GM23338 (cell line): Measurements from ENCODE around the gene CACNA1D. TPM values are rescaled to one million over a fixed set of nuclear protein-coding genes. Genes with fewer than 3 reads are reported as not detected.

Experiments used
- ATAC-seq: fragments of 200-7000 bp; cut with Tn5 transposase; 3 replicates; pipeline ENCODE4 v1.9.1; 2020
- DNase-seq: peaks from one replicate; pipeline ENCODE4 v3.0.0-alpha.2; 2015; ENCODE audit warnings: low spot score
- H2AFZ ChIP-seq: fragments of 200-600 bp; sonication (generic); 2 replicates; pipeline ENCODE4 v1.8.0; 2016; ENCODE audit warnings: antibody characterized with exemption, mild to moderate bottlenecking, moderate library complexity
- H3F3A ChIP-seq: fragments of 200-600 bp; sonication (generic); replicated peaks from 2 replicates; pipeline ENCODE4 v1.8.0; 2017; ENCODE audit warnings: antibody characterized with exemption, mixed run types, low read depth
- H3K27ac ChIP-seq: fragments of 200-600 bp; sonication (generic); 2 replicates; pipeline ENCODE4 v1.6.1; 2016; ENCODE audit warnings: low read depth
- H3K27me3 ChIP-seq: fragments of 200-600 bp; sonication (generic); 2 replicates; pipeline ENCODE4 v1.8.0; 2016; ENCODE audit warnings: mild to moderate bottlenecking, mixed run types, moderate library complexity; ENCODE audit not compliant: insufficient read depth
- H3K36me3 ChIP-seq: fragments of 200-600 bp; sonication (generic); 2 replicates; pipeline ENCODE4 v1.8.0; 2016; ENCODE audit warnings: mild to moderate bottlenecking; ENCODE audit not compliant: insufficient read depth
- H3K4me1 ChIP-seq: fragments of 200-600 bp; sonication (generic); 2 replicates; pipeline ENCODE4 v1.8.0; 2016; ENCODE audit warnings: mild to moderate bottlenecking, moderate library complexity; ENCODE audit not compliant: insufficient read depth
- H3K4me2 ChIP-seq: fragments of 200-600 bp; sonication (generic); 2 replicates; pipeline ENCODE4 v1.7.1; 2017; ENCODE audit warnings: mixed run types
- H3K4me3 ChIP-seq: fragments of 200-600 bp; sonication (generic); 2 replicates; pipeline ENCODE4 v1.6.1; 2016; ENCODE audit warnings: mixed run types
- H3K79me2 ChIP-seq: fragments of 200-600 bp; sonication (generic); replicated peaks from 2 replicates; pipeline ENCODE4 v1.8.0; 2017; ENCODE audit warnings: mild to moderate bottlenecking; ENCODE audit not compliant: insufficient read depth
- H3K9me2 ChIP-seq: fragments of 200-600 bp; sonication (generic); 2 replicates; pipeline ENCODE4 v1.8.0; 2017; ENCODE audit not compliant: insufficient read depth
- H4K20me1 ChIP-seq: fragments of 200-600 bp; sonication (generic); replicated peaks from 2 replicates; pipeline ENCODE4 v1.8.0; 2017; ENCODE audit warnings: mild to moderate bottlenecking; ENCODE audit not compliant: insufficient read depth
- H3K27ac Mint-ChIP-seq: 2 replicates; pipeline ENCODE4 v1.8.0; 2020; ENCODE audit warnings: inconsistent platforms, mild to moderate bottlenecking, moderate library complexity, mixed read lengths
- H3K27me3 Mint-ChIP-seq: 3 replicates; pipeline ENCODE4 v1.8.0; 2022; ENCODE audit warnings: low read depth, mild to moderate bottlenecking, moderate library complexity, mixed read lengths, inconsistent platforms; ENCODE audit not compliant: insufficient read depth, poor library complexity
- H3K36me3 Mint-ChIP-seq: 3 replicates; pipeline ENCODE4 v1.8.0; 2021; ENCODE audit warnings: low read depth, mild to moderate bottlenecking, inconsistent platforms, moderate library complexity, mixed read lengths
- H3K4me1 Mint-ChIP-seq: 3 replicates; pipeline ENCODE4 v1.8.0; 2020; ENCODE audit warnings: mild to moderate bottlenecking, inconsistent platforms, mixed read lengths
- H3K4me3 Mint-ChIP-seq: 3 replicates; pipeline ENCODE4 v1.8.0; 2021; ENCODE audit warnings: moderate library complexity, mild to moderate bottlenecking, inconsistent platforms, mixed read lengths
- H3K9me3 Mint-ChIP-seq: 3 replicates; pipeline ENCODE4 v1.8.0; 2020; ENCODE audit warnings: moderate library complexity, mild to moderate bottlenecking, inconsistent platforms, mixed read lengths
- EZH2 ChIP-seq: fragments of 200-600 bp; sonication (generic); IDR thresholded peaks from one replicate; pipeline ENCODE4 v1.8.0; 2017; ENCODE audit warnings: antibody characterized with exemption, mild to moderate bottlenecking, low read depth; ENCODE audit not compliant: unreplicated experiment
- EZH2phosphoT487 ChIP-seq: fragments of 200-600 bp; sonication (generic); IDR thresholded peaks from one replicate; pipeline ENCODE4 v1.8.1; 2018; ENCODE audit warnings: antibody characterized with exemption; ENCODE audit not compliant: unreplicated experiment
- JUNB ChIP-seq: IDR thresholded peaks from one replicate; pipeline ENCODE4 v1.6.1; 2016; ENCODE audit warnings: antibody characterized with exemption; ENCODE audit not compliant: unreplicated experiment
- NANOG ChIP-seq: IDR thresholded peaks from 2 replicates; pipeline ENCODE4 v1.6.1; 2016; ENCODE audit warnings: antibody characterized with exemption, borderline replicate concordance
- STAT1 ChIP-seq: IDR thresholded peaks from one replicate; pipeline ENCODE4 v1.6.1; 2016; ENCODE audit warnings: antibody characterized with exemption; ENCODE audit not compliant: unreplicated experiment
- ZNF114 ChIP-seq: fragments of 250-450 bp; sonication (Bioruptor Pico); IDR thresholded peaks from 2 replicates; pipeline ENCODE4 v1.5.0; 2020; ENCODE audit warnings: mild to moderate bottlenecking, moderate library complexity
- ZNF331 ChIP-seq: fragments of 250-450 bp; sonication (Bioruptor Pico); IDR thresholded peaks from 2 replicates; pipeline ENCODE4 v1.5.0; 2020; ENCODE audit warnings: low read depth, mild to moderate bottlenecking, moderate library complexity
- polyA plus RNA-seq: library from polyadenylated mRNA; unstranded; fragments of >200 nt; fragmentation: Nextera tagmentation; extraction: Ambion mirVana; gene quantifications from 2 replicates; pipeline ENCODE4 v1.2.1, GENCODE V29; 2016
- total RNA-seq: library from RNA; depleted of rRNA; stranded (reverse); fragments of >200 nt; shearing (Covaris generic); gene quantifications from 2 replicates; pipeline ENCODE4 v1.2.3, GENCODE V29; 2014
- TF ChIP-seq, protein P1 (sequence below), 2 experiments: fragments of 200-600 bp in 1 of 2; sonication (generic) in 1 of 2; conservative IDR thresholded peaks; 2 replicates each; pipeline versions ENCODE4 v1.5.1 to v1.6.1; 2016 to 2017; ENCODE audit warnings: antibody characterized with exemption in 2 of 2, low read depth in 2 of 2, mild to moderate bottlenecking in 2 of 2, moderate library complexity in 1 of 2
- TF ChIP-seq, protein P2 (sequence below): fragments of 250-450 bp; sonication (Bioruptor Pico); IDR thresholded peaks from 2 replicates; pipeline ENCODE4 v1.5.0; 2020; ENCODE audit warnings: mild to moderate bottlenecking, moderate library complexity

Gene CACNA1D
- total and polyA plus RNA-seq, 2 experiments from 2014 or later = 1.7 to 1.8 TPM

DNA sequence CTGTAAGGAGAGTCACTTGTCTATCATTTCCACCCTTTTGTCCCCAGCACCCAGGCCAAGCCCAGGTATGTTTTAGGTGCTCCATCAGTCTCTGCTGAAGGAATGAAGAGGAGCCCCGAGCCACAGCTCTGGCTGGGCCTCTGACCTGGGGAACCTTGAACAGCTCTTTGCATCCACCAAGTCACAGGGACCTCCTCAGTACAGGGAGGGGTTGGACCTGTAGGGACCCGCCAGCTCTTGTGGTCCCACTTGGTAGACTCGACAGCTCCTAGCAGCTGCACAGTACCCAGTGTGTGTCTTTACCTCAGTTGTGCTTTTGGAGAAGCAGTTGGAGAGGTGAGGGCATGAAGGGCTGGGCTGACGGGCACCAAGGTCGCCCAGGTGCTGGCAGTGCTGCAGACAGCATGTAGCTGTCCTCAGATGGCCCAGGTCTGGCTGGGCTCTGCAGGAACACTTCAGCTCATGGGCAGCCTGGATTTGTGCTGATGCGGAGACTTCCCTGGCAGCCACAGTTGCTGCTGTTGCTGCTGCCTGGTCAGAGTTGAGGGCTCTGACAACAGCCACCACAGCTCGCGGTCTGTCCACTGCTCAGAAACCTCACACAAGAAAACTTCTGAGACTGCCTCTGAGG lies 123.6 kb downstream of the CACNA1D start:
- H3K9me3 Mint-ChIP-seq = no peaks in the 10 kb centered on the region
- Histone ChIP-seq H3K9me2 (no peaks in the 10 kb centered on the region), H4K20me1 (no peaks in the 10 kb centered on the region), H2AFZ (no peak overlapping the region), H3F3A (no peaks in the 10 kb centered on the region), H3K4me3 (no peak overlapping the region), H3K27ac (no peak overlapping the region), H3K79me2 (no peaks in the 10 kb centered on the region), H3K4me1 (peaks cover 9% of the 10 kb centered on the region), H3K4me2 (no peak overlapping the region), H3K36me3 (no peaks in the 10 kb centered on the region), H3K27me3 (no peaks in the 10 kb centered on the region)
- H3K4me3 Mint-ChIP-seq = no peak overlapping the region
- TF ChIP-seq NANOG = no peak
- TF ChIP-seq ZNF114 (CRISPR knock-in tag) = no peak
- TF ChIP-seq EZH2phosphoT487 = no peak
- TF ChIP-seq ZNF331 = no peak
- TF ChIP-seq JUNB = no peak
- H3K4me1 Mint-ChIP-seq = peaks cover 12% of the 10 kb centered on the region
- peaks cover 9% of the 10 kb centered on the region for H3K27me3 Mint-ChIP-seq
- ATAC-seq = no peak
- no peak for DNase-seq
- no peak overlapping the region for H3K27ac Mint-ChIP-seq
- no peaks in the 10 kb centered on the region for H3K36me3 Mint-ChIP-seq

DNA sequence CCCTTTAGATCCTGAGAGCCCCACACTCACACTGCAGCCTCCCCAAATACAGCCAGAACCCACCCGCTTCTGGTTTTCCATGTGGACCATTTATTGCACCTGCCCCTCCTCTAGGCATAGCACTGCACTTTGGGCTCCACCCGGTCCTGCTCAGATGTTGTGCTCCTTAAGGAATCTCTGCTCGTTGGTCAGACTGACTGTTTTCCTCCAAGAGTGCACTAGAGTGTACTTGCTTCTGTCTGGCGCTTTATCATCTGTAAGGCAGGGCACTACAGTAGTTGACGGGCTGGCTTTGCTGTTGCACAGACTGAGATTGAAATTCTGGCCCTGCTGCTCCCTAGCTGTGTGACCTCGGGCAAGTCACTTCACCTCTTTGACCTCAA lies 124.1 kb downstream of the CACNA1D start:
- peaks cover 12% of the 10 kb centered on the region for H3K4me1 Mint-ChIP-seq
- no peak for DNase-seq
- ATAC-seq = no peak
- Histone ChIP-seq H3K9me2 (no peaks in the 10 kb centered on the region), H2AFZ (no peak overlapping the region), H3K36me3 (no peaks in the 10 kb centered on the region), H3K79me2 (no peaks in the 10 kb centered on the region), H3K4me2 (no peak overlapping the region), H3F3A (no peaks in the 10 kb centered on the region), H3K4me3 (no peak overlapping the region), H4K20me1 (no peaks in the 10 kb centered on the region), H3K27me3 (no peaks in the 10 kb centered on the region), H3K27ac (no peak overlapping the region), H3K4me1 (peaks cover 9% of the 10 kb centered on the region)
- no peaks in the 10 kb centered on the region for H3K36me3 Mint-ChIP-seq
- no peaks in the 10 kb centered on the region for H3K9me3 Mint-ChIP-seq
- no peak overlapping the region for H3K27ac Mint-ChIP-seq
- TF ChIP-seq ZNF331 (no peak), EZH2 (no peak), JUNB (no peak), EZH2phosphoT487 (no peak), ZNF114 (CRISPR knock-in tag) (no peak), STAT1 (no peak), NANOG (no peak)
- TF ChIP-seq, protein P1, sequence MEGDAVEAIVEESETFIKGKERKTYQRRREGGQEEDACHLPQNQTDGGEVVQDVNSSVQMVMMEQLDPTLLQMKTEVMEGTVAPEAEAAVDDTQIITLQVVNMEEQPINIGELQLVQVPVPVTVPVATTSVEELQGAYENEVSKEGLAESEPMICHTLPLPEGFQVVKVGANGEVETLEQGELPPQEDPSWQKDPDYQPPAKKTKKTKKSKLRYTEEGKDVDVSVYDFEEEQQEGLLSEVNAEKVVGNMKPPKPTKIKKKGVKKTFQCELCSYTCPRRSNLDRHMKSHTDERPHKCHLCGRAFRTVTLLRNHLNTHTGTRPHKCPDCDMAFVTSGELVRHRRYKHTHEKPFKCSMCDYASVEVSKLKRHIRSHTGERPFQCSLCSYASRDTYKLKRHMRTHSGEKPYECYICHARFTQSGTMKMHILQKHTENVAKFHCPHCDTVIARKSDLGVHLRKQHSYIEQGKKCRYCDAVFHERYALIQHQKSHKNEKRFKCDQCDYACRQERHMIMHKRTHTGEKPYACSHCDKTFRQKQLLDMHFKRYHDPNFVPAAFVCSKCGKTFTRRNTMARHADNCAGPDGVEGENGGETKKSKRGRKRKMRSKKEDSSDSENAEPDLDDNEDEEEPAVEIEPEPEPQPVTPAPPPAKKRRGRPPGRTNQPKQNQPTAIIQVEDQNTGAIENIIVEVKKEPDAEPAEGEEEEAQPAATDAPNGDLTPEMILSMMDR (conservative IDR thresholded peaks at IDR 0.05; ENCODE audit: low read depth in 2 of 2) = no peak
- TF ChIP-seq, protein P2, sequence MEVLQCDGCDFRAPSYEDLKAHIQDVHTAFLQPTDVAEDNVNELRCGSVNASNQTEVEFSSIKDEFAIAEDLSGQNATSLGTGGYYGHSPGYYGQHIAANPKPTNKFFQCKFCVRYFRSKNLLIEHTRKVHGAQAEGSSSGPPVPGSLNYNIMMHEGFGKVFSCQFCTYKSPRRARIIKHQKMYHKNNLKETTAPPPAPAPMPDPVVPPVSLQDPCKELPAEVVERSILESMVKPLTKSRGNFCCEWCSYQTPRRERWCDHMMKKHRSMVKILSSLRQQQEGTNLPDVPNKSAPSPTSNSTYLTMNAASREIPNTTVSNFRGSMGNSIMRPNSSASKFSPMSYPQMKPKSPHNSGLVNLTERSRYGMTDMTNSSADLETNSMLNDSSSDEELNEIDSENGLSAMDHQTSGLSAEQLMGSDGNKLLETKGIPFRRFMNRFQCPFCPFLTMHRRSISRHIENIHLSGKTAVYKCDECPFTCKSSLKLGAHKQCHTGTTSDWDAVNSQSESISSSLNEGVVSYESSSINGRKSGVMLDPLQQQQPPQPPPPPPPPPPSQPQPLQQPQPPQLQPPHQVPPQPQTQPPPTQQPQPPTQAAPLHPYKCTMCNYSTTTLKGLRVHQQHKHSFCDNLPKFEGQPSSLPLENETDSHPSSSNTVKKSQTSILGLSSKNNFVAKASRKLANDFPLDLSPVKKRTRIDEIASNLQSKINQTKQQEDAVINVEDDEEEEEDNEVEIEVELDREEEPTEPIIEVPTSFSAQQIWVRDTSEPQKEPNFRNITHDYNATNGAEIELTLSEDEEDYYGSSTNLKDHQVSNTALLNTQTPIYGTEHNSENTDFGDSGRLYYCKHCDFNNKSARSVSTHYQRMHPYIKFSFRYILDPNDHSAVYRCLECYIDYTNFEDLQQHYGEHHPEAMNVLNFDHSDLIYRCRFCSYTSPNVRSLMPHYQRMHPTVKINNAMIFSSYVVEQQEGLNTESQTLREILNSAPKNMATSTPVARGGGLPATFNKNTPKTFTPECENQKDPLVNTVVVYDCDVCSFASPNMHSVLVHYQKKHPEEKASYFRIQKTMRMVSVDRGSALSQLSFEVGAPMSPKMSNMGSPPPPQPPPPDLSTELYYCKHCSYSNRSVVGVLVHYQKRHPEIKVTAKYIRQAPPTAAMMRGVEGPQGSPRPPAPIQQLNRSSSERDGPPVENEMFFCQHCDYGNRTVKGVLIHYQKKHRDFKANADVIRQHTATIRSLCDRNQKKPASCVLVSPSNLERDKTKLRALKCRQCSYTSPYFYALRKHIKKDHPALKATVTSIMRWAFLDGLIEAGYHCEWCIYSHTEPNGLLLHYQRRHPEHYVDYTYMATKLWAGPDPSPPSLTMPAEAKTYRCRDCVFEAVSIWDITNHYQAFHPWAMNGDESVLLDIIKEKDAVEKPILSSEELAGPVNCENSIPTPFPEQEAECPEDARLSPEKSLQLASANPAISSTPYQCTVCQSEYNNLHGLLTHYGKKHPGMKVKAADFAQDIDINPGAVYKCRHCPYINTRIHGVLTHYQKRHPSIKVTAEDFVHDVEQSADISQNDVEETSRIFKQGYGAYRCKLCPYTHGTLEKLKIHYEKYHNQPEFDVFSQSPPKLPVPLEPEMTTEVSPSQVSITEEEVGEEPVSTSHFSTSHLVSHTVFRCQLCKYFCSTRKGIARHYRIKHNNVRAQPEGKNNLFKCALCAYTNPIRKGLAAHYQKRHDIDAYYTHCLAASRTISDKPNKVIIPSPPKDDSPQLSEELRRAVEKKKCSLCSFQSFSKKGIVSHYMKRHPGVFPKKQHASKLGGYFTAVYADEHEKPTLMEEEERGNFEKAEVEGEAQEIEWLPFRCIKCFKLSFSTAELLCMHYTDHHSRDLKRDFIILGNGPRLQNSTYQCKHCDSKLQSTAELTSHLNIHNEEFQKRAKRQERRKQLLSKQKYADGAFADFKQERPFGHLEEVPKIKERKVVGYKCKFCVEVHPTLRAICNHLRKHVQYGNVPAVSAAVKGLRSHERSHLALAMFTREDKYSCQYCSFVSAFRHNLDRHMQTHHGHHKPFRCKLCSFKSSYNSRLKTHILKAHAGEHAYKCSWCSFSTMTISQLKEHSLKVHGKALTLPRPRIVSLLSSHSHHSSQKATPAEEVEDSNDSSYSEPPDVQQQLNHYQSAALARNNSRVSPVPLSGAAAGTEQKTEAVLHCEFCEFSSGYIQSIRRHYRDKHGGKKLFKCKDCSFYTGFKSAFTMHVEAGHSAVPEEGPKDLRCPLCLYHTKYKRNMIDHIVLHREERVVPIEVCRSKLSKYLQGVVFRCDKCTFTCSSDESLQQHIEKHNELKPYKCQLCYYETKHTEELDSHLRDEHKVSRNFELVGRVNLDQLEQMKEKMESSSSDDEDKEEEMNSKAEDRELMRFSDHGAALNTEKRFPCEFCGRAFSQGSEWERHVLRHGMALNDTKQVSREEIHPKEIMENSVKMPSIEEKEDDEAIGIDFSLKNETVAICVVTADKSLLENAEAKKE (CRISPR knock-in tag) = no peak
- peaks cover 9% of the 10 kb centered on the region for H3K27me3 Mint-ChIP-seq
- no peak overlapping the region for H3K4me3 Mint-ChIP-seq
